Activated CD8-positive, alpha-beta T cell treated with anti-CD3 and anti-CD28 coated beads for 36 hours (primary cell): Measurements from ENCODE around the gene TACR3. TPM values are rescaled to one million over a fixed set of nuclear protein-coding genes. Genes with fewer than 3 reads are reported as not detected.
"Not testable (repeated sequence)": the region's sequence is repeated elsewhere in the genome, so short reads cannot be mapped to it uniquely, and the experiment has no call there.

Experiments
- ATAC-seq: fragments of 200-7000 bp; cut with Tn5 transposase; one replicate; pipeline ENCODE4 v1.10.0; 2021; ENCODE audit warnings: mild to moderate bottlenecking, moderate library complexity
- CTCF ChIA-PET: fragments of 350-600 bp; sonication (Branson Sonifier 250); formaldehyde crosslinking; loops from one replicate; lab custom pipeline; 2021; ENCODE audit warnings: antibody characterized with exemption; lab: Charles Lee
- POLR2A ChIA-PET: fragments of 350-600 bp; sonication (Branson Sonifier 250); formaldehyde crosslinking; loops from one replicate; lab custom pipeline; 2021; ENCODE audit warnings: antibody characterized with exemption; lab: Charles Lee
- DNase-seq: peaks from one replicate; pipeline ENCODE4 v3.0.0-alpha.2; 2020
- H3K27ac Mint-ChIP-seq: one replicate; pipeline ENCODE4 v1.8.0; 2021; ENCODE audit warnings: mild to moderate bottlenecking, mixed read lengths
- H3K27me3 Mint-ChIP-seq: one replicate; pipeline ENCODE4 v1.8.0; 2021; ENCODE audit warnings: mixed read lengths
- H3K36me3 Mint-ChIP-seq: one replicate; pipeline ENCODE4 v1.8.0; 2021; ENCODE audit warnings: low read depth, mixed read lengths
- H3K4me1 Mint-ChIP-seq: one replicate; pipeline ENCODE4 v1.8.0; 2021; ENCODE audit warnings: low read depth, mixed read lengths
- H3K4me3 Mint-ChIP-seq: one replicate; pipeline ENCODE4 v1.8.0; 2021; ENCODE audit warnings: mild to moderate bottlenecking, moderate library complexity, mixed read lengths
- H3K9me3 Mint-ChIP-seq: one replicate; pipeline ENCODE4 v1.8.0; 2021; ENCODE audit warnings: mixed read lengths
- CTCF ChIP-seq: fragments of 200-600 bp; IDR thresholded peaks from one replicate; pipeline ENCODE4 v1.8.0; 2022; ENCODE audit warnings: antibody characterized with exemption, mild to moderate bottlenecking
- intact Hi-C: fragments of 100-400 bp; cut with micrococcal nuclease; formaldehyde crosslinking; loops from one replicate; pipeline ENCODE4 v1.10.0; 2022
- total RNA-seq, 2 experiments: library from RNA; stranded (reverse); gene quantifications; one replicate each; pipeline ENCODE4 v1.2.3, GENCODE V29; 2021

Gene TACR3
- total RNA-seq, 2 experiments from 2014 or later = not detected

GRCh38 chr4:103721251-103721650 is 1.5 kb upstream of the TACR3 start:
- Mint-ChIP-seq H3K4me1 (no peaks in the 10 kb centered on the region), H3K27me3 (peaks cover 13% of the 10 kb centered on the region), H3K9me3 (peaks cover 7% of the 10 kb centered on the region), H3K36me3 (no peaks in the 10 kb centered on the region), H3K27ac (no peak overlapping the region), H3K4me3 (no peak overlapping the region)
- ATAC-seq (no peak), DNase-seq (no peak)
- intact Hi-C loops = no loop called here
- no peak for TF ChIP-seq CTCF
- POLR2A ChIA-PET = no interaction called here
- CTCF ChIA-PET = no interaction called here

GRCh38 chr4:103720661-103721060 is 876 bp upstream of the TACR3 start:
- no peak overlapping the region for H3K27ac Mint-ChIP-seq
- CTCF ChIA-PET = no interaction called here
- POLR2A ChIA-PET = no interaction called here
- H3K27me3 Mint-ChIP-seq = peaks cover 13% of the 10 kb centered on the region
- H3K4me3 Mint-ChIP-seq = no peak overlapping the region
- H3K36me3 Mint-ChIP-seq = no peaks in the 10 kb centered on the region
- intact Hi-C loops = no loop called here
- ATAC-seq (no peak), DNase-seq (no peak)
- H3K4me1 Mint-ChIP-seq = no peaks in the 10 kb centered on the region
- TF ChIP-seq CTCF = no peak
- peaks cover 4% of the 10 kb centered on the region for H3K9me3 Mint-ChIP-seq

GRCh38 chr4:103719105-103719829 is 518 bp downstream of the TACR3 start:
- Mint-ChIP-seq H3K9me3 (peaks cover 4% of the 10 kb centered on the region), H3K36me3 (no peaks in the 10 kb centered on the region), H3K4me3 (no peak overlapping the region), H3K27ac (no peak overlapping the region), H3K4me1 (no peaks in the 10 kb centered on the region), H3K27me3 (peaks cover 13% of the 10 kb centered on the region)
- intact Hi-C loops = no loop called here
- ChIA-PET POLR2A (no interaction called here), CTCF (no interaction called here)
- TF ChIP-seq CTCF = no peak
- no peak for ATAC-seq
- no peak for DNase-seq

- no peaks in the 10 kb centered on the region for H3K4me1 Mint-ChIP-seq
- H3K27ac Mint-ChIP-seq = no peak overlapping the region
- no peak for ATAC-seq
- H3K27me3 Mint-ChIP-seq = no peaks in the 10 kb centered on the region
- intact Hi-C loops = no loop called here
- no peak overlapping the region for H3K4me3 Mint-ChIP-seq
- ChIA-PET CTCF (no interaction called here), POLR2A (no interaction called here)
- TF ChIP-seq CTCF = no peak
- no peak for DNase-seq
- H3K36me3 Mint-ChIP-seq = no peaks in the 10 kb centered on the region
- H3K9me3 Mint-ChIP-seq = peaks cover 9% of the 10 kb centered on the region
Observed at GRCh38 chr4:103692615-103693014, 27.2 kb downstream of the TACR3 start.

GRCh38 chr4:103673983-103674382 is 45.8 kb downstream of the TACR3 start:
- Mint-ChIP-seq H3K36me3 (no peaks in the 10 kb centered on the region), H3K27ac (no peak overlapping the region), H3K4me3 (no peak overlapping the region), H3K9me3 (peaks cover 3% of the 10 kb centered on the region), H3K4me1 (no peaks in the 10 kb centered on the region), H3K27me3 (no peaks in the 10 kb centered on the region)
- POLR2A ChIA-PET = interaction anchor here (1.0 kb wide), 1 partner anchor 9 kb away, joined by 3 read pairs; no protein-coding TSS in a partner anchor
- TF ChIP-seq CTCF = no peak
- intact Hi-C loops = no loop called here
- ATAC-seq (no peak), DNase-seq (no peak)
- CTCF ChIA-PET = no interaction called here

GRCh38 chr4:103666764-103667163 is 53.0 kb downstream of the TACR3 start:
- POLR2A ChIA-PET, H3K27me3 Mint-ChIP-seq, H3K9me3 Mint-ChIP-seq, CTCF ChIA-PET, H3K4me3 Mint-ChIP-seq, H3K36me3 Mint-ChIP-seq, H3K27ac Mint-ChIP-seq, DNase-seq, intact Hi-C loops, H3K4me1 Mint-ChIP-seq, ATAC-seq: not testable (repeated sequence)
